ENCODE measurements around the gene C2orf78. TPM values are rescaled to one million over a fixed set of nuclear protein-coding genes. Genes with fewer than 3 reads are reported as not detected.
A peak's percentile ranks its signal among the peaks of the same experiment; 100 is the strongest.
"Not testable (repeated sequence)": the region's sequence is repeated elsewhere in the genome, so short reads cannot be mapped to it uniquely, and the experiment has no call there.

The C2orf78 gene
- total RNA-seq, 1 donor, result not detected

DNA sequence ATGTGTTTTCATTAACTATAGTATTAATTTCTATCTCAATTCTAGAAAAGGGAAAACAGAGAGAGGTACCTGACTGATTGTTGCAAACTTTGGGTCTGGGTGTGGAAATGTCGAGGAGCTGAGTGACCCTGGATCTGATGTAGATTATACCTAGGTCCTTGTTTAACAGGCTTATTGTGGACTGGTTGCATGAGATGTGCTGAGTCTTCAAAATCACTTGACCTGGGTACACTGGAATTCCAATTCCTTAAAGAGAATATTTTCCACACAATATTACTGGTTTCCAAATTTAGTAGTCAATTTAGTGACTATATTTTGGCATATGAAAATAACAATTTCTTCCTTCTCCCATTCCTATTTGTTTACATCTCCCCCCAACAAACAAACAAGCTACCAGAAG is 17.6 kb upstream of the C2orf78 start:
- no peak overlapping the region for H3K4me3 ChIP-seq (ENCODE audit: low read depth, low read length)
- TF ChIP-seq, protein P1, sequence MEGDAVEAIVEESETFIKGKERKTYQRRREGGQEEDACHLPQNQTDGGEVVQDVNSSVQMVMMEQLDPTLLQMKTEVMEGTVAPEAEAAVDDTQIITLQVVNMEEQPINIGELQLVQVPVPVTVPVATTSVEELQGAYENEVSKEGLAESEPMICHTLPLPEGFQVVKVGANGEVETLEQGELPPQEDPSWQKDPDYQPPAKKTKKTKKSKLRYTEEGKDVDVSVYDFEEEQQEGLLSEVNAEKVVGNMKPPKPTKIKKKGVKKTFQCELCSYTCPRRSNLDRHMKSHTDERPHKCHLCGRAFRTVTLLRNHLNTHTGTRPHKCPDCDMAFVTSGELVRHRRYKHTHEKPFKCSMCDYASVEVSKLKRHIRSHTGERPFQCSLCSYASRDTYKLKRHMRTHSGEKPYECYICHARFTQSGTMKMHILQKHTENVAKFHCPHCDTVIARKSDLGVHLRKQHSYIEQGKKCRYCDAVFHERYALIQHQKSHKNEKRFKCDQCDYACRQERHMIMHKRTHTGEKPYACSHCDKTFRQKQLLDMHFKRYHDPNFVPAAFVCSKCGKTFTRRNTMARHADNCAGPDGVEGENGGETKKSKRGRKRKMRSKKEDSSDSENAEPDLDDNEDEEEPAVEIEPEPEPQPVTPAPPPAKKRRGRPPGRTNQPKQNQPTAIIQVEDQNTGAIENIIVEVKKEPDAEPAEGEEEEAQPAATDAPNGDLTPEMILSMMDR (IDR thresholded peaks at IDR 0.05; ENCODE audit: insufficient read depth, low read depth, low read length), result no peak
- DNase-seq (ENCODE audit: low read depth), result no peak

DNA sequence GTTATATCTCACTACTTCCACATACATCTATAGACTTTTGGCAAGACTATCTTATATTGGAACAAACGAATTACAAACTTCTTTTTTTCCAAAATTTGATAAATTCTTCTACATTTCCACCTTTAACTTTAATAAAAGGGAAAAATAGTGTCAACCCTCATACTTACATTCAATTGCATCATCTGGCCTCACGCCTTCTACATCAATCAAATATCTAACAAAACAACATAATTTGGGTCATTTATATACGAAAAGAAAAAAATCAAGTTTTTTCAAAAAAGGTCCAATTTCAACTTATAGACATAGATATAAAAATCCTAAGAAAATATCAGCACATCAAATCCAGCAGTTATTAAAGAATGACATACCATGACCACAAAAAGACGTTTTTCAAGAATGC is 17.0 kb upstream of the C2orf78 start:
- TF ChIP-seq, protein P1 (IDR thresholded peaks at IDR 0.05; ENCODE audit: insufficient read depth, low read depth, low read length), result no peak
- no peak for DNase-seq (ENCODE audit: low read depth)
- no peak overlapping the region for H3K4me3 ChIP-seq (ENCODE audit: low read depth, low read length)

DNA sequence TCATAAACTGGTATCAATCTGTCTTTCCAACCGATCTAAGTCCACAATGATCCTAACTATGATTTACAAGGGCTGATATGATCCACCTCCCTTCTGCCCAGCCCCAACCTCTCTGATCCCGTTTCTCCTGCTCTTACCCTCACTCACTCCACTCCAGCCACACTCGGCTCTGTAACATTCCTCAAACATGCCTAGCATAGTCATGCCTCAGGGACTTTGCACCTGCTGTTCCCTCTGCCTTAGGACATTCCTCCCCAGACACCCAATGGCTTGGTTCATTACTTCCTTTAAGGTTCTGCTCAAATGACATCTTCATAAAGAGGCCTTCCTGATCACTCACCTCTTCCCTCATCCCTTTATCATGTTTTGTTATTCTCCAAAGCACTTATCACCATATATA is 13.3 kb upstream of the C2orf78 start:
- DNase-seq (ENCODE audit: low read depth), result no peak
- H3K4me3 ChIP-seq (ENCODE audit: low read depth, low read length), result no peak overlapping the region
- TF ChIP-seq, protein P1 (IDR thresholded peaks at IDR 0.05; ENCODE audit: insufficient read depth, low read depth, low read length), result no peak

DNA sequence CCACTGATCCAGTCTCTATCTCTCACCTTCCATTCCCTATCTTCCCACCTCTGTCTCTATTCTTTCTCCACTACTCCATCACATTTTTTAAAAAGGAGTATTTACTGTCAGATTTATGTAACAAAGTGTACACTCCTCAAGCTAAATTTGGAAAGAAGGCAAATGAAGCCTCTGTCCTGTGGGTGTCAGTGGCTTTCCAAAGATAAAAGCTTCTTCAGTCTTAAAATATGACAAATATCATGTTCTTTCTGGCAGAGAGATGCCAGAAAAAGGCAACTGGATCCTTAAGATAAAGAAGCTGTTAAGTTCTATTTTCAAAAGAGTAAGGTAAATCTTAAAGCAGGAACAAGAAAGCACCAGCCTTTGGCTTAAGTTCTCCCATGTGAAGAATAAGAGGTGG is 11.2 kb upstream of the C2orf78 start:
- TF ChIP-seq, protein P1 (IDR thresholded peaks at IDR 0.05; ENCODE audit: insufficient read depth, low read depth, low read length), result no peak
- H3K4me3 ChIP-seq (ENCODE audit: low read depth, low read length), result no peak overlapping the region
- DNase-seq (ENCODE audit: low read depth), result no peak

DNA sequence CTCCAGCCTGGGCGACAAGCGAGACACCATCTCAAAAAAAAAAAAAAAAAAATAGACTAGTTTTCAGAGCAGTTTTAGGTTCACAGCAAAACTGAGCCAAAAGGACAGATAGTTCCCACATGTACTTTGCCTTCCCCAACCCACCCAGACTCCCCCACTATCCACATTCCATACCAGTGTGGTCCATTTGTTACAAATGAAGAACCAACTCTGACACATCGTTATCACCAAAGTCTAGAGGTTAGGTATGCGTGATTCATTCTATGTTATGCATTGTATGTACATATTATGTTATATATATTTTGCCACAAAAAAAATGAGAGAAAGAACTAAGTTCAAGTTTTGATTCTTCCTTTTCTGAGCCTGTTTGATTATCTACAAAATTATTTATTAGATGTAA is 7.6 kb upstream of the C2orf78 start:
- DNase-seq (ENCODE audit: low read depth), result no peak
- H3K4me3 ChIP-seq (ENCODE audit: low read depth, low read length), result no peak overlapping the region
- TF ChIP-seq, protein P1 (IDR thresholded peaks at IDR 0.05; ENCODE audit: insufficient read depth, low read depth, low read length), result no peak

DNA sequence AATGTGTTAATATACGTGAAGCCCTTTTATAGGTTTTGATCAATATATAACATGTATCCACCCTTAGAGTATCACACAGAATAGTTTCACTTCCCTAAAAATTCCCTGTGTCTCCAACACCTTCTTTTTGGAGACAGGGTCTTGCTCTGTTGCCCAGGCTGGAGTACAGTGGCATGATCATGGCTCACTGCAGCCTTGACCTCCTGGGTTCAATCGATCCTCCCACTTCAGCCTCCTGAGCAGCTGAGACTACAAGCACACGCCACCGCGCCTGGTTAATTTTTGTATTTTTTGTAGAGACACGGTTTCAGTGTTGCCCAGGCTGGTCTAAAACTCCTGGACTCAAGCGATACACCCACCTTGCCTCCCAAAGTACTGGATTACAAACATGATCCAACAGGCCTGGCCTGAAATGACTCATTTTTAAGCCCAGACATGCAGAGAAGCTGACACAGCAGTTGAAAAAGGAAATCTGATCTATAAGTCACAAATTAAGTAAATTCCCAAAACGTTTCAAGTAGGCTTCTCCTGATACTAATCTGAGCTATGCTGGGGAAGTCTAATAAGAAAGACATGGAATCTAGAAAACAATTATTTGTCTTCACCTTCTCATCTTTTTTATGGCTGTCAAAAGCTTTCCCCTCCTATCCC is 7.0 kb upstream of the C2orf78 start:
- TF ChIP-seq, protein P1 (IDR thresholded peaks at IDR 0.05; ENCODE audit: insufficient read depth, low read depth, low read length), result no peak
- peak; percentile 17 for DNase-seq (ENCODE audit: low read depth)
- H3K4me3 ChIP-seq (ENCODE audit: low read depth, low read length), result no peak overlapping the region

DNA sequence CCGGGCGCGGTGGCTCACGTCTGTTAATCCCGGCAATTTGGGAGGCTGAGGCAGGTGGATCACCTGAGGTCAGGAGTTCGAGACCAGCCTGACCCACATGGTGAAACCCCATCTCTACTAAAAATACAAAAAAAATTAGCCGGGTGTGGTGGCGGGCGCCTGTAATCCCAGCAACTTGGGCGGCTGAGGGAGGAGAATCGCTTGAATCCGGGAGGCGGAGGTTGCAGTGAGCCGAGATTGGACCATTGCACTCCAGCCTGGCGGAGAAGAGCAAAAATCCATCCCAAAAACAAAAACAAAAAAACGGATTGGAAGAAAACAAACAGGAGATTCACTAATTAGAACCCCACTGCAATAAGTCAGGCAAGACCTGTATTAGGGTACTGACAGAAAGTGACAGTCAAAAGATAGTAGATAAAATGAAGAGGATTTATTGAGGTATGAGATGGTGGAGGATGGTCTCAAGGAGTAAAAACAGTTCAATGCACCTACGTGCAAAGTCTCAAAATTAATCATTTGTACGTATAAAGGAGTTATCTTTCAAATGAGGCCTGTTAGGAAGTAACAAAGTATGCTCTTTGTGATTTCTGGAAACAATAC is 5.0 kb upstream of the C2orf78 start:
- not testable (repeated sequence) for DNase-seq (ENCODE audit: low read depth)
- peak overlapping the region; percentile 100 for H3K4me3 ChIP-seq (ENCODE audit: low read depth, low read length)
